ENCODE measurements around the gene CAMKMT. TPM values are rescaled to one million over a fixed set of nuclear protein-coding genes. Genes with fewer than 3 reads are reported as not detected.

Gene CAMKMT
- total and polyA plus RNA-seq, 10 donors, result 4.1 to 26.1 (median 11.0) TPM

- 81 to 88% (median 85%) methylated on average over 6 of the region's 6 CpGs for WGBS, 5 donors
- no peak overlapping the region for H3K4me3 ChIP-seq
Observed at GRCh38 chr2:44398243-44398897, 36.6 kb downstream of the CAMKMT start.

DNA sequence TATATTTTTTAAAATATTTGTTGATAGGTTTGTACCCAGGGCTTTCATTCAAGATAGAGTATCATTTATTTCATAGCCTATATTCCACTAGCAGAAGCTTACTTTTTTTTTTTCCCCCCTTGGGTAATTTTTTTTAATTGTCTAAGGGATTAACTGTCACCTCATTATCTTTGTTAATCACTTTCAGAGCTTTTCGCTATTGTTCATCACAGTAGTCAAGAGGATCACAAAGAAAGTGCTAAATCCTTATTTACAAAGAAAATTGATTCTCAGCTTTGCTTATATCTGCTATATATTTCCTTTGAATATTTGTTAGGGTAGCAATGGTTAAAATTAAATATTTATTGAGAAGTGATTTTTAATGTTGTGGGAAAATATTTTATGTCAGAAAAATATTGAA, 59.0 kb downstream of the CAMKMT start:
- 90 to 100% (median 97%) methylated on average over 1 of the region's 1 CpG for WGBS, 5 donors
- TF ChIP-seq POLR2AphosphoS5 (IDR thresholded peaks at IDR 0.05) (no peak), CTCF (IDR thresholded peaks at IDR 0.05 in 8 of 11, conservative IDR thresholded peaks at IDR 0.05 in 3 of 11) (no peak), POLR2A (IDR thresholded peaks at IDR 0.05) (no peak)
- Histone ChIP-seq H3K4me3 (no peak overlapping the region), H3K9me3 (peaks cover 0 to 4% (median 0%) of the 10 kb centered on the region in 8 donors), H3K4me1 (no peaks in the 10 kb centered on the region), H3K36me3 (no peaks in the 10 kb centered on the region), H3K27me3 (replicated peaks in 1 of 7) (no peaks in the 10 kb centered on the region), H3K27ac (no peak overlapping the region)
- no peak for DNase-seq
- intact Hi-C loops (cut with DNase I; ENCODE audit: low total_unique reads), result no loop called here

More at GRCh38 chr2:44398243-44398897, 36.6 kb downstream of the CAMKMT start:
- H3K27me3 ChIP-seq (replicated peaks in 1 of 7), result no peaks in the 10 kb centered on the region
- H3K27ac ChIP-seq, result no peak overlapping the region
- no peaks in the 10 kb centered on the region for H3K4me1 ChIP-seq
- intact Hi-C loops (cut with DNase I; ENCODE audit: low total_unique reads), result loop anchor here (10.0 kb wide), 1 partner anchor 76 kb away; no protein-coding TSS in a partner anchor
- DNase-seq, result no peak
- no peaks in the 10 kb centered on the region for H3K36me3 ChIP-seq
- no peaks in the 10 kb centered on the region for H3K9me3 ChIP-seq
- no peak for TF ChIP-seq POLR2AphosphoS5 (IDR thresholded peaks at IDR 0.05)

DNA sequence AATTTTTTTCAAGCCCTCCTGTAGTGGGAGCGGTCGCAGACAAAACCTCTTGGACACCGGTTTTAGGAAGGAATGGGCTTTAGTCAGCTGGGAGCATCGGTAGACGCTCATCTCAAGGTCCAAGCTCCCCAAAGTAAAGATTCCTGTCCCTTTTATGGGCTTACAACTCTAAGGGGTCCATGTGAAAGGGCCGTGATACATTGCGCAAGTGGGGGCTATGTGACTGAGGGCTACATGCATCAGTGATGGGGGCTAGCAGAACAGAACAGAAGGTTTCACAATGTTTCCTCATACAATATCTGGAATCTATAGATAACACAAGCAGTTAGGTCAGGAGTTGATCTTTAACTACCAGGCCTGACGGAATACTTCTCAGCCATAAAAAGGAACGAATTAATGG, 62.5 kb downstream of the CAMKMT start:
- Histone ChIP-seq H3K9me3 (peaks cover 0 to 4% (median 0%) of the 10 kb centered on the region in 8 donors), H3K36me3 (no peaks in the 10 kb centered on the region), H3K4me3 (no peak overlapping the region), H3K4me1 (no peaks in the 10 kb centered on the region), H3K27me3 (replicated peaks in 1 of 7) (no peaks in the 10 kb centered on the region), H3K27ac (no peak overlapping the region)
- 93 to 98% (median 95%) methylated on average over 9 of the region's 9 CpGs for WGBS, 5 donors
- intact Hi-C loops (cut with DNase I; ENCODE audit: low total_unique reads), result no loop called here
- TF ChIP-seq CTCF (IDR thresholded peaks at IDR 0.05 in 8 of 11, conservative IDR thresholded peaks at IDR 0.05 in 3 of 11), result no peak
- no peak for TF ChIP-seq POLR2AphosphoS5 (IDR thresholded peaks at IDR 0.05)
- no peak for TF ChIP-seq POLR2A (IDR thresholded peaks at IDR 0.05)
- DNase-seq, result no peak

- 89 to 100% (median 98%) methylated on average over 1 of the region's 1 CpG for WGBS, 5 donors
- no peak for TF ChIP-seq CTCF (IDR thresholded peaks at IDR 0.05 in 8 of 11, conservative IDR thresholded peaks at IDR 0.05 in 3 of 11)
- TF ChIP-seq POLR2AphosphoS5 (IDR thresholded peaks at IDR 0.05), result no peak
- no peak for TF ChIP-seq POLR2A (IDR thresholded peaks at IDR 0.05)
- no peaks in the 10 kb centered on the region for H3K9me3 ChIP-seq
- H3K4me1 ChIP-seq, result peaks cover 0 to 5% (median 0%) of the 10 kb centered on the region in 6 donors
- intact Hi-C loops (cut with DNase I; ENCODE audit: low total_unique reads), result no loop called here
- H3K36me3 ChIP-seq, result no peaks in the 10 kb centered on the region
- no peak overlapping the region for H3K4me3 ChIP-seq
- no peak overlapping the region for H3K27ac ChIP-seq
- H3K27me3 ChIP-seq (replicated peaks in 1 of 7), result no peaks in the 10 kb centered on the region
- DNase-seq, result no peak
Observed at GRCh38 chr2:44429034-44429433, 67.3 kb downstream of the CAMKMT start.

All from spleen (tissue), 11 donors.